RWPE2 (cell line): Measurements from ENCODE around the gene PTPRN2.
"Not testable (repeated sequence)": the region's sequence is repeated elsewhere in the genome, so short reads cannot be mapped to it uniquely, and the experiment has no call there.

Experiments used
- ATAC-seq: fragments of 200-7000 bp; cut with Tn5 transposase; 3 replicates; pipeline ENCODE4 v1.9.1; 2021; ENCODE audit warnings: low read depth
- DNase-seq: peaks from one replicate; pipeline ENCODE4 v3.0.0-alpha.2; 2020; ENCODE audit warnings: low spot score
- H3K27ac ChIP-seq: fragments of 450-650 bp; 2 replicates; pipeline ENCODE4 v1.5.1; 2017; ENCODE audit warnings: mild to moderate bottlenecking; ENCODE audit not compliant: poor library complexity, severe bottlenecking
- H3K27me3 ChIP-seq: fragments of 250-450 bp; sonication (Bioruptor Pico); 2 replicates; pipeline ENCODE4 v1.5.1; 2021; ENCODE audit warnings: mild to moderate bottlenecking, moderate library complexity; ENCODE audit not compliant: insufficient read depth, poor library complexity, severe bottlenecking
- H3K36me3 ChIP-seq: fragments of 250-450 bp; sonication (Bioruptor Pico); 2 replicates; pipeline ENCODE4 v1.5.1; 2020; ENCODE audit warnings: low read depth, mild to moderate bottlenecking, moderate library complexity
- H3K4me1 ChIP-seq: fragments of 250-450 bp; sonication (Bioruptor Pico); 2 replicates; pipeline ENCODE4 v1.5.1; 2021; ENCODE audit warnings: mild to moderate bottlenecking, moderate library complexity; ENCODE audit not compliant: insufficient read depth, poor library complexity, severe bottlenecking
- H3K4me3 ChIP-seq: fragments of 250-450 bp; sonication (Bioruptor Pico); 2 replicates; pipeline ENCODE4 v1.5.1; 2021; ENCODE audit warnings: mild to moderate bottlenecking, moderate library complexity; ENCODE audit not compliant: severe bottlenecking
- H3K9me3 ChIP-seq: fragments of 250-450 bp; sonication (Bioruptor Pico); 2 replicates; pipeline ENCODE4 v1.5.1; 2021; ENCODE audit warnings: mild to moderate bottlenecking, moderate library complexity; ENCODE audit not compliant: severe bottlenecking
- CTCF ChIP-seq: fragments of 450-650 bp; IDR thresholded peaks from one replicate; pipeline ENCODE4 v1.5.1; 2017; ENCODE audit warnings: mild to moderate bottlenecking, moderate library complexity; ENCODE audit not compliant: poor library complexity, severe bottlenecking

The PTPRN2 gene

GRCh38 chr7:158351481-158351880 is 236.1 kb downstream of the PTPRN2 start:
- H3K4me3 ChIP-seq = no peak overlapping the region
- H3K27me3 ChIP-seq = no peaks in the 10 kb centered on the region
- ATAC-seq = no peak
- H3K27ac ChIP-seq = no peak overlapping the region
- no peaks in the 10 kb centered on the region for H3K9me3 ChIP-seq
- no peak for DNase-seq
- no peaks in the 10 kb centered on the region for H3K4me1 ChIP-seq
- TF ChIP-seq CTCF = no peak
- H3K36me3 ChIP-seq = no peaks in the 10 kb centered on the region

GRCh38 chr7:158351051-158351450 is 236.6 kb downstream of the PTPRN2 start:
- Histone ChIP-seq H3K4me3 (no peak overlapping the region), H3K9me3 (no peaks in the 10 kb centered on the region), H3K27ac (no peak overlapping the region), H3K4me1 (no peaks in the 10 kb centered on the region), H3K36me3 (no peaks in the 10 kb centered on the region), H3K27me3 (no peaks in the 10 kb centered on the region)
- ATAC-seq (no peak), DNase-seq (no peak)
- no peak for TF ChIP-seq CTCF

- Histone ChIP-seq H3K27ac (no peak overlapping the region), H3K4me1 (no peaks in the 10 kb centered on the region), H3K36me3 (no peaks in the 10 kb centered on the region), H3K9me3 (no peaks in the 10 kb centered on the region), H3K4me3 (no peak overlapping the region), H3K27me3 (no peaks in the 10 kb centered on the region)
- no peak for TF ChIP-seq CTCF
- DNase-seq (no peak), ATAC-seq (no peak)
These were observed 237.3 kb downstream of the PTPRN2 start for GRCh38 chr7:158350166-158350900.

- no peak for TF ChIP-seq CTCF
- Histone ChIP-seq H3K9me3 (no peaks in the 10 kb centered on the region), H3K4me1 (no peaks in the 10 kb centered on the region), H3K36me3 (no peaks in the 10 kb centered on the region), H3K27me3 (no peaks in the 10 kb centered on the region), H3K27ac (no peak overlapping the region), H3K4me3 (no peak overlapping the region)
- ATAC-seq = no peak
- DNase-seq = no peak
These were observed 239.2 kb downstream of the PTPRN2 start for GRCh38 chr7:158348446-158348845.

- not testable (repeated sequence) for H3K9me3 ChIP-seq, H3K27ac ChIP-seq, H3K27me3 ChIP-seq, H3K36me3 ChIP-seq, ATAC-seq, H3K4me3 ChIP-seq, DNase-seq, H3K4me1 ChIP-seq
These were observed 239.6 kb downstream of the PTPRN2 start for GRCh38 chr7:158348039-158348438.
